ENCODE results near the gene PLEKHG5. TPM values are rescaled to one million over a fixed set of nuclear protein-coding genes. Genes with fewer than 3 reads are reported as not detected.

Gene PLEKHG5
- total RNA-seq, 4 donors from 2014 or later = 24.3 to 37.8 (median 32.6) TPM

GRCh38 chr1:6513320-6513801 is 21.9 kb upstream of the PLEKHG5 start:
- 44 to 50% methylated on average over 3 to 5 of the region's 9 CpGs for WGBS, 2 donors
- H3K4me3 ChIP-seq = no peak overlapping the region
- H3K27me3 ChIP-seq = peaks cover 0 to 9% (median 0%) of the 10 kb centered on the region in 4 donors
- no peaks in the 10 kb centered on the region for H3K36me3 ChIP-seq
- intact Hi-C loops (cut with DNase I) = no loop called here
- no peak overlapping the region for H3K27ac ChIP-seq
- TF ChIP-seq POLR2A (IDR thresholded peaks at IDR 0.05) = no peak
- no peak for TF ChIP-seq CTCF (IDR thresholded peaks at IDR 0.05)
- H3K9me3 ChIP-seq = no peaks in the 10 kb centered on the region
- peaks cover 0 to 17% (median 7%) of the 10 kb centered on the region in 3 donors for H3K4me1 ChIP-seq
- DNase-seq = no peak

- Histone ChIP-seq H3K27me3 (peaks cover 0 to 13% (median 0%) of the 10 kb centered on the region in 4 donors), H3K4me3 (no peak overlapping the region), H3K9me3 (no peaks in the 10 kb centered on the region), H3K4me1 (peaks cover 0 to 17% (median 7%) of the 10 kb centered on the region in 3 donors), H3K36me3 (no peaks in the 10 kb centered on the region), H3K27ac (no peak overlapping the region)
- no peak for TF ChIP-seq POLR2A (IDR thresholded peaks at IDR 0.05)
- no peak for TF ChIP-seq CTCF (IDR thresholded peaks at IDR 0.05)
- intact Hi-C loops (cut with DNase I) = no loop called here
- WGBS, 2 donors = 68 to 72% methylated on average over 7 to 8 of the region's 8 CpGs
- no peak for DNase-seq
Measured at GRCh38 chr1:6512908-6513280, 21.4 kb upstream of the PLEKHG5 start.

- H3K36me3 ChIP-seq = no peaks in the 10 kb centered on the region
- no peak overlapping the region for H3K27ac ChIP-seq
- 84 to 92% methylated on average over 11 of the region's 19 CpGs for WGBS, 2 donors
- H3K27me3 ChIP-seq = peaks cover 0 to 15% (median 0%) of the 10 kb centered on the region in 4 donors
- DNase-seq = no peak
- peaks cover 0 to 17% (median 7%) of the 10 kb centered on the region in 3 donors for H3K4me1 ChIP-seq
- no peaks in the 10 kb centered on the region for H3K9me3 ChIP-seq
- TF ChIP-seq CTCF (IDR thresholded peaks at IDR 0.05) = no peak
- no peak for TF ChIP-seq POLR2A (IDR thresholded peaks at IDR 0.05)
- H3K4me3 ChIP-seq = no peak overlapping the region
- intact Hi-C loops (cut with DNase I) = no loop called here
Measured at GRCh38 chr1:6512245-6512907, 20.9 kb upstream of the PLEKHG5 start.

- H3K4me3 ChIP-seq = no peak overlapping the region
- H3K27ac ChIP-seq = no peak overlapping the region
- H3K27me3 ChIP-seq = peaks cover 0 to 15% (median 0%) of the 10 kb centered on the region in 4 donors
- DNase-seq = no peak
- peaks cover 0 to 17% (median 7%) of the 10 kb centered on the region in 3 donors for H3K4me1 ChIP-seq
- H3K9me3 ChIP-seq = no peaks in the 10 kb centered on the region
- intact Hi-C loops (cut with DNase I) = no loop called here
- 83 to 93% methylated on average over 5 to 8 of the region's 16 CpGs for WGBS, 2 donors
- TF ChIP-seq POLR2A (IDR thresholded peaks at IDR 0.05) (no peak), CTCF (IDR thresholded peaks at IDR 0.05) (no peak)
- no peaks in the 10 kb centered on the region for H3K36me3 ChIP-seq
Measured at GRCh38 chr1:6511561-6512244, 20.2 kb upstream of the PLEKHG5 start.

- intact Hi-C loops (cut with DNase I) = no loop called here
- TF ChIP-seq POLR2A (IDR thresholded peaks at IDR 0.05) (no peak), CTCF (IDR thresholded peaks at IDR 0.05) (no peak)
Measured at GRCh38 chr1:6511056-6511455, 19.6 kb upstream of the PLEKHG5 start.

More at GRCh38 chr1:6511056-6511455, 19.6 kb upstream of the PLEKHG5 start:
- no peak for DNase-seq
- H3K4me3 ChIP-seq = no peak overlapping the region
- 61 to 82% methylated on average over 4 to 5 of the region's 6 CpGs for WGBS, 2 donors
- H3K27ac ChIP-seq = no peak overlapping the region
- H3K4me1 ChIP-seq = peaks cover 0 to 17% (median 7%) of the 10 kb centered on the region in 3 donors
- H3K27me3 ChIP-seq = peaks cover 0 to 21% (median 0%) of the 10 kb centered on the region in 4 donors
- no peaks in the 10 kb centered on the region for H3K36me3 ChIP-seq
- no peaks in the 10 kb centered on the region for H3K9me3 ChIP-seq

Data from esophagus squamous epithelium (tissue), 5 donors.